ENCODE results near the gene ANKRD63.

GRCh38 chr15:40301467-40302179 is 18.8 kb upstream of the ANKRD63 start:
- TF ChIP-seq CTCF (IDR thresholded peaks at IDR 0.05; ENCODE audit: low read length) (no peak), EZH2 (optimal IDR thresholded peaks at IDR 0.05; ENCODE audit: low read depth, low read length) (no peak), EZH2phosphoT487 (IDR thresholded peaks at IDR 0.05; ENCODE audit: low read length) (no peak)
